K562 (cell line): ENCODE results near the gene RBM15. TPM values are rescaled to one million over a fixed set of nuclear protein-coding genes. Genes with fewer than 3 reads are reported as not detected.

ENCODE experiments used
- ATAC-seq: fragments of 200-7000 bp; cut with Tn5 transposase; 3 replicates; pipeline ENCODE4 v1.9.1; 2020; ENCODE audit warnings: moderate library complexity
- BruUV-seq: library from RNA; stranded (reverse); fragments of 400-500 nt; replicated peaks from 2 replicates; lab custom pipeline; 2021; lab: Mats Ljungman, UMichigan
- CTCF ChIA-PET: fragments of 300-600 bp; formaldehyde crosslinking; extraction: SDS; loops from one replicate; lab custom pipeline; 2021; ENCODE audit warnings: low intra/inter-chr PET ratio; lab: Yijun Ruan, JAX
- POLR2A ChIA-PET: fragments of 300-600, 350-650 bp; sonication (Branson Sonifier 250); formaldehyde crosslinking; extraction: SDS; loops from one replicate; lab custom pipeline; 2021; ENCODE audit warnings: antibody characterized with exemption, inconsistent platforms; lab: Yijun Ruan, JAX
- DNase-seq, 4 experiments: peaks; one replicate each; pipeline versions ENCODE4 v3.0.0 to v3.0.0-alpha.2; 2011 to 2018; ENCODE audit warnings: low spot score in 3 of 4, mixed read lengths in 3 of 4; ENCODE audit errors: extremely low read depth in 1 of 4
- FAIRE-seq: peaks from 2 replicates; lab custom pipeline; 2011; peaks lifted over from hg19 to GRCh38; lab: Jason Lieb, UNC
- H2AFZ ChIP-seq: 2 replicates; pipeline ENCODE4 v1.6.0; 2011; ENCODE audit warnings: low read depth, low read length, control low read depth, inconsistent platforms
- H3K27ac ChIP-seq: fragments of 200-600 bp; 3 replicates; pipeline ENCODE4 v1.8.0; 2011; ENCODE audit warnings: low read depth, mild to moderate bottlenecking, control low read depth, inconsistent platforms, low read length, moderate library complexity, mixed read lengths; ENCODE audit errors: extremely low read depth
- H3K27me3 ChIP-seq, 2 experiments: fragments of 300-600 bp in 1 of 2; 2 replicates in 1 of 2; 3 replicates in 1 of 2; pipeline versions ENCODE4 v1.6.0 to v1.8.0; 2011; ENCODE audit warnings: inconsistent platforms in 2 of 2, low read length in 2 of 2, mild to moderate bottlenecking in 1 of 2, mixed read lengths in 1 of 2, moderate library complexity in 1 of 2; ENCODE audit not compliant: control insufficient read depth in 2 of 2, insufficient read depth in 2 of 2
- H3K36me3 ChIP-seq: fragments of 300-600 bp; 3 replicates; pipeline ENCODE4 v1.8.0; 2011; ENCODE audit warnings: mild to moderate bottlenecking, low read length, inconsistent platforms; ENCODE audit not compliant: control insufficient read depth, insufficient read depth
- H3K4me1 ChIP-seq, 2 experiments: fragments of 200-600 bp in 1 of 2; replicated peaks in 1 of 2; 2 replicates in 1 of 2; 3 replicates in 1 of 2; pipeline versions ENCODE4 v1.5.1 to v1.8.0; 2011; ENCODE audit warnings: inconsistent platforms in 2 of 2, low read length in 2 of 2, mild to moderate bottlenecking in 1 of 2, mixed read lengths in 1 of 2, moderate library complexity in 1 of 2; ENCODE audit not compliant: control insufficient read depth in 2 of 2, insufficient read depth in 2 of 2
- H3K4me2 ChIP-seq: 2 replicates; pipeline ENCODE4 v1.6.1; 2011; ENCODE audit warnings: low read length, control low read depth, inconsistent platforms, mixed read lengths; ENCODE audit not compliant: insufficient read depth
- H3K4me3 ChIP-seq: fragments of 200-600 bp; sonication (generic), shearing (Covaris generic); 2 replicates; pipeline ENCODE4 v1.5.1; 2016; ENCODE audit warnings: control low read depth, inconsistent platforms
- H3K79me2 ChIP-seq: fragments of 200-600 bp; 3 replicates; pipeline ENCODE4 v1.8.0; 2011; ENCODE audit warnings: low read length, inconsistent platforms; ENCODE audit not compliant: control insufficient read depth, insufficient read depth
- H3K9ac ChIP-seq, 2 experiments: 2 replicates each; pipeline versions ENCODE4 v1.6.0 to v1.6.1; 2011; ENCODE audit warnings: low read depth in 2 of 2, low read length in 2 of 2, control low read depth in 1 of 2, inconsistent platforms in 1 of 2, mild to moderate bottlenecking in 1 of 2, mixed read lengths in 1 of 2; ENCODE audit not compliant: insufficient read depth in 1 of 2
- H3K9me1 ChIP-seq: one replicate; pipeline ENCODE4 v1.6.0; 2011; ENCODE audit warnings: inconsistent platforms, mild to moderate bottlenecking, low read length, moderate library complexity; ENCODE audit not compliant: control insufficient read depth, insufficient read depth
- H3K9me3 ChIP-seq: replicated peaks from 2 replicates; pipeline ENCODE4 v1.5.1; 2011; ENCODE audit warnings: low read depth, low read length, inconsistent platforms; ENCODE audit not compliant: control insufficient read depth, insufficient read depth
- H4K20me1 ChIP-seq: replicated peaks from 2 replicates; pipeline ENCODE4 v1.6.1; 2011; ENCODE audit warnings: low read length, inconsistent platforms, mixed read lengths; ENCODE audit not compliant: control insufficient read depth, insufficient read depth
- DDX20 ChIP-seq: fragments of 450-650 bp; IDR thresholded peaks from 2 replicates; pipeline ENCODE4 v1.6.1; 2016; ENCODE audit warnings: missing genetic modification characterization, low read depth, mild to moderate bottlenecking, missing compliant biosample characterization, moderate library complexity
- GMEB1 ChIP-seq: fragments of 250-450 bp; sonication (Bioruptor Pico); IDR thresholded peaks from 2 replicates; pipeline ENCODE4 v1.4.0; 2020; ENCODE audit warnings: mild to moderate bottlenecking
- POLR2AphosphoS5 ChIP-seq: IDR thresholded peaks from 2 replicates; pipeline ENCODE4 v1.6.1; 2011; ENCODE audit warnings: mild to moderate bottlenecking, low read depth, low read length, moderate library complexity; ENCODE audit not compliant: control insufficient read depth, insufficient read depth
- SLC30A9 ChIP-seq: fragments of 250-450 bp; sonication (Bioruptor Pico); IDR thresholded peaks from 2 replicates; pipeline ENCODE4 v1.8.0; 2022; ENCODE audit warnings: mild to moderate bottlenecking, moderate library complexity
- TSC22D4 ChIP-seq: fragments of 450-650 bp; IDR thresholded peaks from 2 replicates; pipeline ENCODE4 v1.6.1; 2016; ENCODE audit warnings: missing genetic modification characterization, missing biosample characterization, control low read depth
- ZBTB1 ChIP-seq: sonication (generic); formaldehyde crosslinking; IDR thresholded peaks from 2 replicates; pipeline ENCODE4 v1.8.1; 2023; ENCODE audit warnings: missing genetic modification reagents, low read depth, mild to moderate bottlenecking, borderline replicate concordance
- ZNF24 ChIP-seq: fragments of 450-650 bp; IDR thresholded peaks from 2 replicates; pipeline ENCODE4 v1.6.1; 2016
- ZNF316 ChIP-seq: fragments of 450-650 bp; IDR thresholded peaks from 2 replicates; pipeline ENCODE4 v1.6.1; 2016
- ZNF318 ChIP-seq, 2 experiments: fragments of 450-650 bp; IDR thresholded peaks; 2 replicates each; pipeline ENCODE4 v1.6.1; 2016; ENCODE audit warnings: mild to moderate bottlenecking in 2 of 2, borderline replicate concordance in 1 of 2, low read depth in 1 of 2, moderate library complexity in 1 of 2
- ZNF436 ChIP-seq: fragments of 250-450, 450-650 bp; sonication (Bioruptor Pico); formaldehyde crosslinking; IDR thresholded peaks from 2 replicates; pipeline ENCODE4 v1.7.0; 2020; ENCODE audit warnings: mild to moderate bottlenecking
- WGBS: fragments of 100-300 bp; shearing (Covaris generic); methylation state at CpG from one replicate; pipeline ENCODE4 v1.1.6; 2016; ENCODE audit warnings: low coverage, mixed read lengths; ENCODE audit not compliant: insufficient coverage; ENCODE audit errors: missing lambda C conversion rate; 5-methylcytosine and 5-hydroxymethylcytosine counted together
- in situ Hi-C: fragments of 300-500 bp; cut with MboI; formaldehyde crosslinking; loops from 4 replicates; pipeline ENCODE4 v1.15.0; 2018; ENCODE audit warnings: inconsistent platforms, mixed read lengths
- intact Hi-C: fragments of 100-400 bp; cut with micrococcal nuclease; formaldehyde crosslinking; loops from 2 replicates; pipeline ENCODE4 v1.14.2; 2022
- polyA plus RNA-seq, 8 experiments: library from polyadenylated mRNA; depleted of rRNA in 4 of 8; stranded (reverse) in 5 of 8; unstranded in 3 of 8; fragments of >200 nt; fragmentation: Nextera tagmentation in 2 of 8; fragmentation: Illumina TruSeq in 1 of 8; extraction: Ambion mirVana in 2 of 8; extraction: Trizol in 1 of 8; gene quantifications; 2 replicates each; pipeline versions ENCODE4 v1.2.1 to v1.2.3, GENCODE V29; 2011 to 2014; ENCODE audit warnings: inconsistent platforms in 1 of 8, missing spikeins in 1 of 8
- total RNA-seq, 7 experiments: library from RNA; depleted of rRNA in 6 of 7; stranded (reverse); fragments of >200 nt in 6 of 7; fragmentation: Illumina TruSeq in 2 of 7; extraction: Trizol in 2 of 7; gene quantifications; 2 replicates each; pipeline versions ENCODE4 v1.2.1 to v1.2.3, GENCODE V29; 2011 to 2021; ENCODE audit warnings: low replicate concordance in 1 of 7
- TF ChIP-seq, protein P1 (sequence below): sonication (generic); formaldehyde crosslinking; IDR thresholded peaks from 2 replicates; pipeline ENCODE4 v1.8.0; 2022; ENCODE audit warnings: mild to moderate bottlenecking, missing genetic modification reagents

The RBM15 gene
- total and polyA plus RNA-seq, 9 of the 15 experiments (the other 6 are each of a cell fraction or from before 2014, with no cell fraction given), result 2.4 to 63.4 (median 28.2) TPM

- ATAC-seq (no peak), DNase-seq (no peak), FAIRE-seq (no peak)
- Histone ChIP-seq H4K20me1 (peaks cover 69% of the 10 kb centered on the region), H2AFZ (no peak overlapping the region), H3K36me3 (peaks cover 92% of the 10 kb centered on the region), H3K9me3 (no peaks in the 10 kb centered on the region), H3K27ac (peak overlapping the region; percentile 24; the same call in 1 of the 3 replicates), H3K4me2 (no peak overlapping the region), H3K4me3 (no peak overlapping the region), H3K27me3 (no peaks in the 10 kb centered on the region), H3K4me1 (peaks cover 4 to 50% of the 10 kb centered on the region in 2 experiments; a peak in 4 of 5 replicates), H3K9me1 (peaks cover 4% of the 10 kb centered on the region), H3K79me2 (peaks cover 100% of the 10 kb centered on the region), H3K9ac (peak overlapping the region in 1 of 2 experiments; percentile 34; a peak in 1 of 4 replicates)
- intact Hi-C loops (no loop called here), in situ Hi-C loops (no loop called here)
- ChIA-PET CTCF (no interaction called here), POLR2A (interaction anchor here (0.9 to 4.7 kb wide), 6 partner anchors 8 to 112 kb away, joined by 3 to 74 read pairs (median 4); partner anchors contain the start of gene RBM15)
- 18% methylated on average over 2 of the region's 2 CpGs for WGBS
- BruUV-seq, result no TSS peak
- TF ChIP-seq POLR2AphosphoS5, result no peak
- no peak for TF ChIP-seq ZNF318 (IDR thresholded peaks at IDR 0.05; ENCODE audit: borderline replicate concordance in 1 of 2, low read depth in 1 of 2)
- no peak for TF ChIP-seq GMEB1 (CRISPR knock-in tag)
- no peak for TF ChIP-seq DDX20 (tag)
- TF ChIP-seq TSC22D4, result no peak
- no peak for TF ChIP-seq ZBTB1 (CRISPR knock-in tag)
- TF ChIP-seq, protein P1, sequence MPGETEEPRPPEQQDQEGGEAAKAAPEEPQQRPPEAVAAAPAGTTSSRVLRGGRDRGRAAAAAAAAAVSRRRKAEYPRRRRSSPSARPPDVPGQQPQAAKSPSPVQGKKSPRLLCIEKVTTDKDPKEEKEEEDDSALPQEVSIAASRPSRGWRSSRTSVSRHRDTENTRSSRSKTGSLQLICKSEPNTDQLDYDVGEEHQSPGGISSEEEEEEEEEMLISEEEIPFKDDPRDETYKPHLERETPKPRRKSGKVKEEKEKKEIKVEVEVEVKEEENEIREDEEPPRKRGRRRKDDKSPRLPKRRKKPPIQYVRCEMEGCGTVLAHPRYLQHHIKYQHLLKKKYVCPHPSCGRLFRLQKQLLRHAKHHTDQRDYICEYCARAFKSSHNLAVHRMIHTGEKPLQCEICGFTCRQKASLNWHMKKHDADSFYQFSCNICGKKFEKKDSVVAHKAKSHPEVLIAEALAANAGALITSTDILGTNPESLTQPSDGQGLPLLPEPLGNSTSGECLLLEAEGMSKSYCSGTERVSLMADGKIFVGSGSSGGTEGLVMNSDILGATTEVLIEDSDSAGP, result no peak
- no peak for TF ChIP-seq ZNF436
- peak; percentile 94 for TF ChIP-seq ZNF24
- no peak for TF ChIP-seq SLC30A9 (CRISPR knock-in tag)
- 0 out of 2 replicates have a peak, but pooled peaks have one; percentile 23 for TF ChIP-seq ZNF316
These were observed 8.9 kb downstream of the RBM15 start for GRCh38 chr1:110348050-110348449.
